HCT116 (cell line): ENCODE data around the gene C19orf18. TPM values are rescaled to one million over a fixed set of nuclear protein-coding genes. Genes with fewer than 3 reads are reported as not detected.

Experiments
- ATAC-seq: fragments of 200-7000 bp; cut with Tn5 transposase; 2 replicates; pipeline ENCODE4 v1.9.1; 2020; ENCODE audit warnings: mild to moderate bottlenecking, moderate library complexity
- BruUV-seq: library from RNA; stranded (reverse); fragments of 400-500 nt; replicated peaks from 2 replicates; lab custom pipeline; 2021; lab: Mats Ljungman, UMichigan
- CTCF ChIA-PET: fragments of 300-600 bp; sonication (Branson Sonifier 250); formaldehyde crosslinking; loops from one replicate; lab custom pipeline; 2021; ENCODE audit warnings: antibody characterized with exemption; lab: Charles Lee
- POLR2A ChIA-PET: fragments of 300-600, 350-600 bp; sonication (Branson Sonifier 250); formaldehyde crosslinking; loops from one replicate; lab custom pipeline; 2021; ENCODE audit warnings: antibody characterized with exemption; lab: Charles Lee
- RAD21 ChIA-PET, 2 experiments: fragments of 300-600 bp; sonication (Branson Sonifier 250); formaldehyde crosslinking; loops; one replicate each; lab custom pipeline; 2023; ENCODE audit warnings: low total read pairs in 2 of 2; ENCODE audit not compliant: uncharacterized antibody in 2 of 2, unreplicated experiment in 2 of 2, low non-redundant PET in 1 of 2; lab: Charles Lee
- DNase-seq: peaks from one replicate; pipeline ENCODE4 v3.0.0-alpha.2; 2010; ENCODE audit warnings: low read depth, low spot score
- H2AFZ ChIP-seq: fragments of 200-600 bp; shearing (Covaris generic), sonication (generic); 2 replicates; pipeline ENCODE4 v1.6.1; 2017; ENCODE audit warnings: low read depth, mixed run types, mixed read lengths, antibody characterized with exemption, low read length; ENCODE audit not compliant: poor library complexity, severe bottlenecking
- H3K27ac ChIP-seq: 2 replicates; pipeline ENCODE4 v1.5.1; 2012; ENCODE audit warnings: low read depth, low read length
- H3K27me3 ChIP-seq: fragments of 200-600 bp; sonication (generic); 2 replicates; pipeline ENCODE4 v1.6.1; 2016; ENCODE audit warnings: mixed run types, low read length, mixed read lengths; ENCODE audit not compliant: insufficient read depth
- H3K36me3 ChIP-seq, 2 experiments: fragments of 200-500 bp in 1 of 2; fragments of 200-600 bp in 1 of 2; sonication (Bioruptor generic) in 1 of 2; sonication (generic) in 1 of 2; 2 replicates each; pipeline versions ENCODE4 v1.5.1 to v1.6.1; 2014 to 2016; ENCODE audit warnings: low read length in 2 of 2, inconsistent platforms in 1 of 2, mixed read lengths in 1 of 2, mixed run types in 1 of 2; ENCODE audit not compliant: insufficient read depth in 2 of 2, control insufficient read depth in 1 of 2
- H3K4me1 ChIP-seq, 2 experiments: fragments of 200-600 bp in 1 of 2; sonication (generic) in 1 of 2; 2 replicates each; pipeline versions ENCODE4 v1.5.1 to v1.6.1; 2012 to 2017; ENCODE audit warnings: low read length in 2 of 2, inconsistent platforms in 1 of 2, mild to moderate bottlenecking in 1 of 2, mixed read lengths in 1 of 2, mixed run types in 1 of 2, moderate library complexity in 1 of 2; ENCODE audit not compliant: insufficient read depth in 2 of 2, control insufficient read depth in 1 of 2
- H3K4me2 ChIP-seq: fragments of 200-600 bp; sonication (generic); 2 replicates; pipeline ENCODE4 v1.6.1; 2017; ENCODE audit warnings: mixed run types, low read length, mixed read lengths
- H3K4me3 ChIP-seq, 2 experiments: fragments of 200-600 bp in 1 of 2; sonication (generic) in 1 of 2; replicated peaks in 1 of 2; 2 replicates each; pipeline ENCODE4 v1.5.1; 2011 to 2016; ENCODE audit warnings: low read length in 2 of 2, control low read depth in 1 of 2, low read depth in 1 of 2, mild to moderate bottlenecking in 1 of 2, mixed read lengths in 1 of 2, mixed run types in 1 of 2
- H3K79me2 ChIP-seq: fragments of 200-600 bp; sonication (generic); 2 replicates; pipeline ENCODE4 v1.6.1; 2017; ENCODE audit warnings: mild to moderate bottlenecking, mixed run types, low read length, moderate library complexity, mixed read lengths; ENCODE audit not compliant: insufficient read depth
- H3K9ac ChIP-seq: fragments of 200-600 bp; sonication (generic); 2 replicates; pipeline ENCODE4 v1.6.1; 2016; ENCODE audit warnings: low read length, mixed read lengths
- H3K9me2 ChIP-seq: fragments of 200-600 bp; sonication (generic), shearing (Covaris generic); 2 replicates; pipeline ENCODE4 v1.6.1; 2017; ENCODE audit warnings: mixed run types, mild to moderate bottlenecking, moderate library complexity; ENCODE audit not compliant: insufficient read depth
- H3K9me3 ChIP-seq, 2 experiments: fragments of 200-500 bp in 1 of 2; fragments of 200-600 bp in 1 of 2; sonication (Bioruptor generic) in 1 of 2; sonication (generic) in 1 of 2; 2 replicates each; pipeline ENCODE4 v1.6.1; 2014 to 2017; ENCODE audit warnings: low read length in 2 of 2, mixed read lengths in 2 of 2, inconsistent platforms in 1 of 2, low read depth in 1 of 2, mild to moderate bottlenecking in 1 of 2, mixed run types in 1 of 2, moderate library complexity in 1 of 2; ENCODE audit not compliant: control insufficient read depth in 1 of 2, insufficient read depth in 1 of 2
- H4K20me1 ChIP-seq: fragments of 200-600 bp; sonication (generic), shearing (Covaris generic); 2 replicates; pipeline ENCODE4 v1.6.1; 2017; ENCODE audit warnings: mixed run types, mild to moderate bottlenecking, moderate library complexity; ENCODE audit not compliant: insufficient read depth
- CBX3 ChIP-seq: IDR thresholded peaks from 2 replicates; pipeline ENCODE4 v1.6.1; 2012; ENCODE audit warnings: low read depth
- CTCF ChIP-seq, 3 experiments: fragments of 200-600 bp in 1 of 3; sonication (generic) in 1 of 3; IDR thresholded peaks in 2 of 3; conservative IDR thresholded peaks in 1 of 3; 2 replicates each; pipeline ENCODE4 v1.5.1; 2012 to 2017; ENCODE audit warnings: low read depth in 2 of 3, low read length in 2 of 3, antibody characterized with exemption in 1 of 3, borderline replicate concordance in 1 of 3, control low read depth in 1 of 3, mild to moderate bottlenecking in 1 of 3, mixed read lengths in 1 of 3, mixed run types in 1 of 3, moderate library complexity in 1 of 3; ENCODE audit not compliant: insufficient read depth in 1 of 3
- EGR1 ChIP-seq: IDR thresholded peaks from 2 replicates; pipeline ENCODE4 v1.6.1; 2012; ENCODE audit warnings: low read depth
- ELF1 ChIP-seq: IDR thresholded peaks from 2 replicates; pipeline ENCODE4 v1.6.1; 2012; ENCODE audit warnings: low read depth, borderline replicate concordance
- EZH2 ChIP-seq: fragments of 200-600 bp; sonication (generic); IDR thresholded peaks from 2 replicates; pipeline ENCODE4 v1.6.1; 2017; ENCODE audit warnings: antibody characterized with exemption, mixed run types
- MAX ChIP-seq: IDR thresholded peaks from 2 replicates; pipeline ENCODE4 v1.6.1; 2012
- SIN3A ChIP-seq: IDR thresholded peaks from 2 replicates; pipeline ENCODE4 v1.6.1; 2012; ENCODE audit warnings: low read depth
- YY1 ChIP-seq: IDR thresholded peaks from 2 replicates; pipeline ENCODE4 v1.6.1; 2011; ENCODE audit warnings: low read length, low read depth, moderate library complexity, mild to moderate bottlenecking; ENCODE audit not compliant: insufficient replicate concordance; ENCODE audit errors: extremely low read depth
- ZFX ChIP-seq: fragments of 450-650 bp; IDR thresholded peaks from 2 replicates; pipeline ENCODE4 v1.6.1; 2017
- ZNF274 ChIP-seq: fragments of 200-500 bp; sonication (Bioruptor generic); IDR thresholded peaks from 2 replicates; pipeline ENCODE4 v1.6.1; 2014; ENCODE audit warnings: mild to moderate bottlenecking, low read depth, low read length, inconsistent platforms
- intact Hi-C: fragments of 100-400 bp; cut with micrococcal nuclease; formaldehyde crosslinking; loops from 2 replicates; pipeline ENCODE4 v1.10.0; 2022
- total RNA-seq: library from RNA; stranded (reverse); gene quantifications from one replicate; pipeline ENCODE4 v1.2.1, GENCODE V29; 2021; ENCODE audit not compliant: unreplicated experiment

C19orf18 gene
- total RNA-seq, 1 experiment from 2014 or later: not detected

GRCh38 chr19:58007285-58007684, 33.0 kb upstream of the C19orf18 start (continued):
- TF ChIP-seq CTCF (IDR thresholded peaks at IDR 0.05 in 2 of 3, conservative IDR thresholded peaks at IDR 0.05 in 1 of 3; ENCODE audit: borderline replicate concordance in 1 of 3, insufficient read depth in 1 of 3, low read depth in 2 of 3, low read length in 2 of 3): 0 out of 6 replicates have a peak, but pooled peaks of 1 of the 3 experiments have one; percentile 13

- Histone ChIP-seq H3K4me1 (no peaks in the 10 kb centered on the region), H3K9ac (no peak overlapping the region), H3K9me3 (peaks cover 0 to 16% of the 10 kb centered on the region in 2 experiments; a peak in 2 of 4 replicates), H3K27me3 (no peaks in the 10 kb centered on the region), H3K27ac (no peak overlapping the region), H3K36me3 (no peaks in the 10 kb centered on the region), H4K20me1 (no peaks in the 10 kb centered on the region), H2AFZ (no peak overlapping the region), H3K4me3 (no peak overlapping the region), H3K79me2 (no peaks in the 10 kb centered on the region), H3K9me2 (no peaks in the 10 kb centered on the region), H3K4me2 (no peak overlapping the region)
- BruUV-seq: no TSS peak
- ATAC-seq: no peak
- ChIA-PET RAD21 (no interaction called here), POLR2A (no interaction called here), CTCF (no interaction called here)
- TF ChIP-seq ZNF274 (no peak), YY1 (no peak), ZFX (no peak), ELF1 (no peak), EGR1 (no peak), SIN3A (no peak), EZH2 (no peak), CBX3 (no peak), MAX (no peak)
- intact Hi-C loops: no loop called here
- no peak for DNase-seq
These were observed 29.0 kb upstream of the C19orf18 start for GRCh38 chr19:58003174-58003828.
